Islet precursor cell (in vitro differentiated cells): ENCODE results near the gene GYG1.

Experiments
- DNase-seq: peaks from one replicate; pipeline ENCODE4 v3.0.0-alpha.2; 2018

Gene GYG1

DNA sequence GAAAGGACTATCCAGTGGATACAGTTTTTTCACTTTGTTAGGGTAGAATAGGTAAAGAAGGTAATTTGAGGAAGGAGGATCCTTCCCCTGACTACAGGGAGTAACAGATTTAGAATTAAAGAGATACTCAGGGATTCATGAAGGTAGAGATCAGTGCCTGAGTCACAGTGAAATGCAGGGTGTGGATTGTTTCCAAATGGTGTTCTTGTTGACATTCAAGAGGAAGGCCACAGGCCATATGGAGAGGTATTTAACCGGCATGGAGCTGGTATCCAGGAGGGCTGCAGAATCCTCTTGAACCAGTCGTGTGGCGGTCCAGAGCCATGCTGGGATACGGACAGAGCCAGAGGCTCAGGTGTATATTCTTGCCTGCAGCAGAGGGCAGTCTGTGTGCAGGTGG lies 28.2 kb downstream of the GYG1 start:
- DNase-seq = no peak

DNA sequence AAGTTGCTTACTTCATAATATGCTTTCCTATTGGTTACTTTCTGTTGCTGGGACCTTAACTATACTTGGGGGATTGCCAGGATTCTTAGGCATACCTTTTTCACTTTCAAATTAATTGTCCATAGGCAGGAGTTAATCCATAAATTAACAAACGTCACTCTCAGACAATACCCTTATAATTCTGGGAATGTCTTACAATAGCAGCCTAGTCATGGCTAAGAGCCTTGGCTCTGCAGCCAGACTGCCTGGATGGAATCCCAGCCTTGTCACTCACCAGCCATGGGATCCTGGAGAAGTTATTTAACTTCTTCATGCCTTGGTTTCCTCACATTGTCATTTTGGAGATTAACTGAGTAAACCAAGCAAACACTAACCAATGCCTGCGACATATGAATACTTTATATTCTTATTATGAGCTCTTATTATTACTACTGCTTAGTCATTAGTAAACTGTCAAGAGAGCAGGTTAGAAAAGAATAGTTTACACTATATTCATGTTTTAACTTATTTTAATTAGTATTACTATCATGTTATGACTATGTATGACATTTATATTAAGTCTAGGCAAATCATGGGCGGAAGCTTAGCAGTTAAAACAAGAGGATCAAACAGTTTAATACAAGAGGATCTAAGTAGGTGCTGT lies 29.0 kb downstream of the GYG1 start:
- DNase-seq = no peak

GRCh38 chr3:149020839-149021252 lies 29.5 kb downstream of the GYG1 start:
- no peak for DNase-seq

GRCh38 chr3:149021830-149022229 lies 30.5 kb downstream of the GYG1 start:
- no peak for DNase-seq

GRCh38 chr3:149023951-149024350 lies 32.6 kb downstream of the GYG1 start:
- no peak for DNase-seq

GRCh38 chr3:149026718-149027117 lies 35.4 kb downstream of the GYG1 start:
- DNase-seq = no peak

DNA sequence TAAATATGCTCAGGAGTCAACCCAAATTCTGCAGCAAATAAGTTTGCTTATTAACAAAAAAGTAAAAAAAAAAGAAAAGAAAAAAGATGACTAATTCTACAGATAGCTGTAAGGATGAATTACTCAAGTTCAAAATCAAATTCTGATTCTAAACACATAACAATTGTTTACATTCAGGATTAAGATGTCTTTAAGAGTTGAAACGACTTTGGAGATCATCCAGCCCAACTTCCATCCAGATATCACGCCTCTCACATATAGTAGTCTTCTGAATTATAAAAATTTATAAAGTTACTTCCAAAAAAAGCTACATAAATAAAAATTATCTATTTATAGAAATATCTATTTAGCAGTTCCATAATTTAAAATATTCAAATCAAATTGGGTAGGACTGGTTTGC lies 39.8 kb downstream of the GYG1 start:
- no peak for DNase-seq

GRCh38 chr3:149037684-149038083 lies 46.3 kb downstream of the GYG1 start:
- no peak for DNase-seq

- no peak for DNase-seq
Measured at GRCh38 chr3:149038322-149038721, 47.0 kb downstream of the GYG1 start.

GRCh38 chr3:149042789-149043386 lies 51.5 kb downstream of the GYG1 start:
- DNase-seq = no peak

- no peak for DNase-seq
Measured at GRCh38 chr3:149044339-149045083, 53.2 kb downstream of the GYG1 start.

- DNase-seq = no peak
Measured at GRCh38 chr3:149055575-149055974, 64.2 kb downstream of the GYG1 start.

DNA sequence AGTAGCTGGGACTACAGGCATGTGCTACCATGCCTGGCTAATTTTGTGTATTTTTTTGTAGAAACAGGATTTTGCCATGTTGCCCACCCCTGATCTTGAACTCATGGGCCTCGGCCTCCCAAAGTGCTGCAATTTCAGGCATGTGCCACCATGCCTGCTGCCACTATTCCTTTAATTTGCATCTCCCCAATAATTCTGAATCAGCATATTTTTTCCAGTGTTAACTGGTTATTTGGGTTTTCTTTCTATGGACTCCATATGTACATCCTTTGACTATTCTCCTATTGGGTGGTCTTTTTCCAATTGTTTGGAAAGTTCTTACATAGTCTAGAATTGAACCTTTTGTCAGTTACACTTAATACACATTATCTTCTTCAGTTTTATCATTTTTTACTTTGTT lies 66.9 kb downstream of the GYG1 start:
- DNase-seq = no peak

DNA sequence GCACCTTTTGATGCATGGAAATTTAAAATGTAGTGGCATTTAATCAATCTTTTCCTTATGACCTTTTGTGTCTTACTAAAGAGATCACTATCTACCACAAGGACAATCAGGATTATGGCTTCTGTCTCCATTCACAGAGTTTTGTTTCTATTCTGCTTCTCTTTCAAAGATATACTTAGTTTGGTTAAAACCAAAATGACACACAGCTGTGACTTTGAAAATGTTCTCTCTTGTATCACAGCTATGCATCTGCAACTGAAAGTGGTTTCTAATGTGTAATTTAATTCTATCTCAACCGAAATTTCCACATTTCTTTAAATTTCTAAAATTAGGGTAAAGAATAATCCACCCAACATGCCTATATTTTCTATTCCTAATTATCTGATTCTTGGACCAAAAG lies 67.3 kb downstream of the GYG1 start:
- no peak for DNase-seq

DNA sequence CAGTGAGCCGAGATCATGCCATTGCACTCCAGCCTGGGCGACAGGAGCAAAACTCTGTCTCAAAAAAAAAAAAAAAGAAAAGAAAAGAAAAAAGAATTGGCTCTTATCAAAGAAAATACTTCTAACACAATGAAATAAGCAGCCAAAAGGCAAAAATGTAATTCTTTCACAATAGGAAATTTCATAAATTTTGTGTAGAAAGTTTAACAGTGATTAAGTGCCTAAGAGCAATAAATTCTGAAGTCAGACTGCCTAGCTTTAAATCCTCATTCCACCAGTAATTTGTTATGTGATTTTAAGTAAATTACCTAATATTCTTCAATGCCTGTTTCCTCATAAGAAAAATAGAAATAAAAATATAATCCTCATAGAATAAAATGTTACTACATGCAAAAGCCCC lies 70.4 kb downstream of the GYG1 start:
- no peak for DNase-seq

GRCh38 chr3:149067883-149068282 lies 76.5 kb downstream of the GYG1 start:
- no peak for DNase-seq
